Right ventricle myocardium inferior (tissue), 1 donor: ENCODE data around the gene NPC1L1. TPM values are rescaled to one million over a fixed set of nuclear protein-coding genes. Genes with fewer than 3 reads are reported as not detected.
A peak's percentile ranks its signal among the peaks of the same experiment; 100 is the strongest.

Experiments used
- ATAC-seq: fragments of 200-7000 bp; cut with Tn5 transposase; one replicate; pipeline ENCODE4 v1.9.1; 2020; ENCODE audit warnings: mild to moderate bottlenecking, moderate library complexity
- DNase-seq: peaks from one replicate; pipeline ENCODE4 v3.0.0; 2021; ENCODE audit errors: missing footprints
- intact Hi-C: fragments of 100-400 bp; cut with DNase I; formaldehyde crosslinking; loops from one replicate; pipeline ENCODE4 v1.11.0; 2022
- long read RNA-seq: library from polyadenylated mRNA; unstranded; transcript quantifications from one replicate; pipeline ENCODE4 v2.0.0, GENCODE V29; 2021
- total RNA-seq: library from RNA; stranded (reverse); fragmentation: NEBNext Ultra II Directional; extraction: Animal tissue kit (Norgen Biotek cat#: 25700); gene quantifications from one replicate; pipeline ENCODE4 v1.2.1, GENCODE V29; 2021
- donor health status: DM: no; HTN: yes; CAD: no; lungs with severe emphysema.

NPC1L1 gene, protein sequence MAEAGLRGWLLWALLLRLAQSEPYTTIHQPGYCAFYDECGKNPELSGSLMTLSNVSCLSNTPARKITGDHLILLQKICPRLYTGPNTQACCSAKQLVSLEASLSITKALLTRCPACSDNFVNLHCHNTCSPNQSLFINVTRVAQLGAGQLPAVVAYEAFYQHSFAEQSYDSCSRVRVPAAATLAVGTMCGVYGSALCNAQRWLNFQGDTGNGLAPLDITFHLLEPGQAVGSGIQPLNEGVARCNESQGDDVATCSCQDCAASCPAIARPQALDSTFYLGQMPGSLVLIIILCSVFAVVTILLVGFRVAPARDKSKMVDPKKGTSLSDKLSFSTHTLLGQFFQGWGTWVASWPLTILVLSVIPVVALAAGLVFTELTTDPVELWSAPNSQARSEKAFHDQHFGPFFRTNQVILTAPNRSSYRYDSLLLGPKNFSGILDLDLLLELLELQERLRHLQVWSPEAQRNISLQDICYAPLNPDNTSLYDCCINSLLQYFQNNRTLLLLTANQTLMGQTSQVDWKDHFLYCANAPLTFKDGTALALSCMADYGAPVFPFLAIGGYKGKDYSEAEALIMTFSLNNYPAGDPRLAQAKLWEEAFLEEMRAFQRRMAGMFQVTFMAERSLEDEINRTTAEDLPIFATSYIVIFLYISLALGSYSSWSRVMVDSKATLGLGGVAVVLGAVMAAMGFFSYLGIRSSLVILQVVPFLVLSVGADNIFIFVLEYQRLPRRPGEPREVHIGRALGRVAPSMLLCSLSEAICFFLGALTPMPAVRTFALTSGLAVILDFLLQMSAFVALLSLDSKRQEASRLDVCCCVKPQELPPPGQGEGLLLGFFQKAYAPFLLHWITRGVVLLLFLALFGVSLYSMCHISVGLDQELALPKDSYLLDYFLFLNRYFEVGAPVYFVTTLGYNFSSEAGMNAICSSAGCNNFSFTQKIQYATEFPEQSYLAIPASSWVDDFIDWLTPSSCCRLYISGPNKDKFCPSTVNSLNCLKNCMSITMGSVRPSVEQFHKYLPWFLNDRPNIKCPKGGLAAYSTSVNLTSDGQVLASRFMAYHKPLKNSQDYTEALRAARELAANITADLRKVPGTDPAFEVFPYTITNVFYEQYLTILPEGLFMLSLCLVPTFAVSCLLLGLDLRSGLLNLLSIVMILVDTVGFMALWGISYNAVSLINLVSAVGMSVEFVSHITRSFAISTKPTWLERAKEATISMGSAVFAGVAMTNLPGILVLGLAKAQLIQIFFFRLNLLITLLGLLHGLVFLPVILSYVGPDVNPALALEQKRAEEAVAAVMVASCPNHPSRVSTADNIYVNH (N-terminal part only)
- total RNA-seq = 0.05 TPM
- long read RNA-seq = 0 reads

DNA sequence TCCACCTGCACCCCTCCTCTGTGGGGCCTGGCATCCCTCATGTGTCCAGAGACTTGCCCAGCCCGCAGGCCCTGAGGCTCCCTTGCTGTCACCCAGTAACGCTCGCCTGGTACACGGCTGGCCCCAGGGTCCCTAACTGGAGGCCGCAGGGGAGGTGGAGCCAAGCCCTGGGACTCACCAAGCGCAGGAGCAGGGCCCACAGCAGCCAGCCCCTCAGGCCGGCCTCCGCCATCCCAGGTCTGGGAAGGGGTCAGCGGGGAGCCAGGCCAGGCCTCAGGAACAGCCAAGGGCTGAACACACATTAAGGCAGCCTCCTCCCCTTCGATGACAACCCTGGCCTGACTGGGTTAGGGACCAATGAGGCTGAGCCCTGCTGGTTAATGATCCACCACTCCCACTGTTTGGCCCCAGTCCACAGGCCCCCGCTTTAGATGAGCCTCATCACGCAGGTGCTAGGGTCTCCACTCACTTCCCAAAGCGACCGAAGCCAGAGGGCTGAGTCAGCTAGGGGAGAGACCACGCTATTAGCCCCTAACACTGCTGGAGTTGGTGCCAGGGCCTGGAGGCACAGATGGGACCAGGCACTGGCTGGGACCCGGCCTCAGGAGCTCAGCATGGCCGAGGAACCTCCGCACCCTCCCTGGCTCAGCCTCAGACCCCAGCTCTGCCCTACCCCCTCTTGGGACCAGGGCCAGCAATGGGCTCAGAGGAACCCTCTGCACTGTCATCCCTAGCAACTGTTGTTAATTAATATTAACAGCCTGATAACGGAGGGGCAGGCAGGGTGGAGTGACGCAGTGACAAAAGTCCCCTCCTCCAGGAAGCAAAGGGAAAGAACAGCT is at the start of gene NPC1L1:
Gene NPC1L1 (minus strand): TSS at position 303 of the 842 bp plus-strand sequence. CDS start 71 bp downstream, at position 232.
- ATAC-seq (no peak), DNase-seq (peak; percentile 63)
- intact Hi-C loops = no loop called here

DNA sequence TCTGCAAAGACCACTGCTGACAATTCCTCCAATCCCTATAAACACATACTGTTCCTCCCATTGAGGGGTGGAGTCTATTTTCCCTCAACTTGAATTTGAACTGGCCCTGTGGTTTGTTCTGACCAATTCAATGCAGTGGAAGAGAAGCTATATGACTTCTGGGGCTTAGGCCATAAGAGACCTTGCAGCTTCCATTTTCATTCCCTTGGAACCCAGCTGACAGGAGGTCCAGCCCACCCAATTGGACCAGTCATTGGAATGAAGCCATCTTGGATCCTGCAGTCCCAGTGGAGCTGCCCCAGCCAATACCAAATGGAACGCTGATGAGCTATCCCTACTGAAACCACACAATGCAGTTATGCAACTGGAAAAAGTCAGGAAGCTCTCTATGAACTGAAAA is 49.8 kb upstream of the NPC1L1 start:
- ATAC-seq = no peak
- intact Hi-C loops = no loop called here
- no peak for DNase-seq

DNA sequence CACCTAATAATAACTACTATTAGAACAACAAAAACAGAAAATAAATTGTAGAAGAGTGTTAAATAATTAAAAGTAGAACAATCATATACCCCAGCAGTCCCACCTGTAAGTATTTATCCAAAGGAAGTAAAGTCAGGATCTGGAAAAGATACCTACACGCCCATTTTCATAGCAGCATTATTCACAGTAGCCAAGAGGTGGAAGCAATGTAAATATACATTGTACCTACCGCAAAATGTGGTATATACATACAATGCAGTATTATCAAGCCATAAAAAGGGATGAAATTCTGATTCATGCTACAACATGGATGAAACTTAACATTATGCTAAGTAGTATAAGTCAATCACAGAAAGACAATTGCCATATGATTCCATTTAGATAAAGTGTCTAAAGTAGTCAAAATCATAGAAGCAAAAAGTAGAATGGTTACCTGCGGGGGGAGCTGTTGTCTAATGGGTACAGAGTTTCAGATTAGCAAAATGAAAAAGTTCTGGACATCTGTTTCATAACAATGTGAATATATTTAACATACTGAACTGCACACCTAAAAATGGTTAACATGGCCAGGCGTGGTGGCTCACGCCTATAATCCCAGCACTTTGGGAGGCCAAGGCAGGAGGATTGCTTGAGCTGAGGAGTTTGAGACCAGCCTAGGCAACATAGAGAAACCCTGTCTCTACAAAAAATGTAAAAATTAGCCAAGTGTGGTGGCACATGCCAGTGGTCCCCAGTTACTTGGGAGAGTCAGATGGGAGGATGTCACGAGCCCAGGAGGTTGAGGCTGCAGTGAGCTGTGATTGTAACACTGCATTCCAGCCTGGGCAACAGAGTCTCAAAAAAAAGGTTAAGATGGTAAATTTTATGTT is 46.9 kb upstream of the NPC1L1 start:
- intact Hi-C loops = loop anchor here (2.0 to 10.0 kb wide), 3 partner anchors 259 to 397 kb away; no protein-coding TSS in a partner anchor
- DNase-seq = no peak
- ATAC-seq = peak; percentile 51

DNA sequence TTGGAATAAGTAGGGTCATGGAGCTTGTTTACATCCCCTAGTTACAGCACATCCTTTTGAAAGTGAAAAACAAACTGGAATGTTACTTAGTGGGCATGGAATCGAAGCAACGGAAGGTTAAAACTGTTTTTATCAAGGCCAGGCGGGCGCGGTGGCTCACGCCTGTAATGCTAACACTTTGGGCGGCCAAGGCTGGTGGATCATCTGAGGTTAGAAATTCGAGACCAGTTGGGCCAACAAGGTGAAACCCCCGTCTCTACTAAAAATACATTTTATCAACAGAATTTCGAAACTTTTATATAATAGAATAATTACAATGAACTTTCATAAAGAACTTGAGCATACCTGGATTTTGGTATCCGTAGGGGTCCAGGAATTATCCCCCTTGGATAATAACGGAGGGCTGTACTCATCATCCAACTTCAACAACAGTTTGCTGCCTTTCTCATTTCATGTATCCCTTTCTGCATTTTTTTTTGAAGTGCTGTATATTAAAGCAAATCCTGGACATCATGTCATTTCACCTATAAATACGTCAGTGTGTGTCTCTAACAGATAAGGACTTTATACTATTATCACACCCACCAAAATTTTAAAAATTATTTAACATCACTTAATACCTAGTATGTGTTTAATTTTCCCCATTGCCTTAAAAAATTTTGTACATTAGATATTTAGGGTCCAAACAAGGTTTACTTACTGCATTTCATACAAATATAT is 42.2 kb upstream of the NPC1L1 start:
- DNase-seq (no peak), ATAC-seq (no peak)
- intact Hi-C loops = loop anchor here (10.0 kb wide), 1 partner anchor 401 kb away; no protein-coding TSS in a partner anchor

DNA sequence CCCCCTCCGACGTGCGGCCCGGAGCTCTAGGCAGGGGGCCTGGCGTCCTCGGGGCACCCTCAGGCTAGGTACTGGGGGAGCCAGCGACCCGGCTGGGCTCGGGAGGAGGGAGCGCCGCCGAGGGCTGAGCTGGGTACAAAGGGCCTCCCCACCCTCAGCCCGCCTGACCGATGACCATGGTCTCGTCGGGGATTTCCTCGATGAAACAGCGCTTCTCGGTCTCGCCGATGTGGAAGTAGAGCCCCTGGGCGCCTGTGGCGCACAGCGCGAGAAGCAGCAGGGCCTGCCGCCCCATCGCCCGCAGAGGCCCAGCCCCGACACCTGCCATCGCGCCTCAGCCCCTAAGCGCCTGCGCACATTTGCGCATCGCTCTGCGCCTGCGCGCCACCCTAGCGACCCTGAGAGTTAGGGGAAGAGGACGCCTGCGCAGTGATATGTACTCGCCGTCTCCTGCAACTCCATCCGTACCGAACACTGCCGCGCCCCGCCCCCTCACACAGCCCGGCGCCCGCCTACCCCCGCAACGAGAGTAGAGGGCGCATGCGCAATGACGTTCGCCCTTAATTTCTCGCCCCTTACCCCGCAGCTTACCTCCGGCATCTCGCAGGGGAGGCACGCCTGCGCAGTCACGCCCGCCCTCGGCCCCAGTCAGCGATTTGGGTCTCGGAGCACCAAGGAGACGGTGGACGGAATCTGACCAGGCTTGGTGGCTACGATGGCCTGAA is 40.9 kb upstream of the NPC1L1 start, which contains the start of gene TMED4:
Gene TMED4 (minus strand): TSS at position 353 of the 725 bp plus-strand sequence. CDS start 25 bp downstream, at position 328.
- ATAC-seq = peak; percentile 99
- intact Hi-C loops = loop anchor here (1.0 to 10.0 kb wide), 2 partner anchors 215 to 403 kb away; no protein-coding TSS in a partner anchor
- peak; percentile 100 for DNase-seq

DNA sequence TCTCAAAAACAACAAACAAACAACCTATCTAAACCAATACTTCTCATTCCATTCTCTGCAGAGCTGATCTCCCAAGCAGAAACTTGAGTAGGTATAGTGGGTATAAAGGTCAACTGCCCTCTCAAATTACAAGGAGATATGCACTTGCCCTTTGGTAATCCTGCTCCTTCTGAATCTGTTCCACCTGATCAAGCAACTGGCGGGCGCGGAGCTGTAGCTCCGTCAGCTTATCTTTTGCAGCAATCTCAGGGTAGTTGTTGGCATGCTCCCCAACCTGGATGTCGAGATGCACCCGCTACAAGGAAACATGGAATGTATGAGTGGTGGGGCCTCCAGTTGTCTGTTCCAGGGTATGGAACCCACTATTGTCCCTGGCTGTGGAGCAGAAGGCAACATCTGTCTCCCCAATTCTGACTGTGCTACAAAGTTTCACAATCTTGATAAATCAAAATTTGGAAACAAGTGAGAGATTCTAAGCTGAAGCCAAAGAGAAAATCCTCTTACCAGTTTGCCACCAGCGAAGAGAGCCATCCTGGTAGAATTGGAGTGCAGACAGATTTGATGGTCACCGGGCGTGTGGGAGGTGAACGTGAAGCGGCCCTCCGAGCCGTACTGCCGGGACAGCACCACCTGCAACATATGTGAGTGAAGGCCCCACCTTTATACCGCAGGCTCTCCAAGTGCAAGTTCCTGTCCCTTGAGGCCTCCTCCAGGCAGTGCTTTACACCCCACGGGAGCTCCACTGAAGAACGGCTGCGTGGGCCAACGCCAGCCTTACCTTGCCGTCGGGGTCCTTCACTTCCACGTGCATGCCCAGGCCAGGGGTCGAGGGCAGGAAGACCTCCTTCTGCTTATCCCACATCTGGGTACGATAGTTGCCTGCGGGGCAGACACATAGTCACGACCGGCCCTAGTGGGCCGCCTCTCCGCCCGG is 40.1 kb upstream of the NPC1L1 start:
- no peak for DNase-seq
- peak; percentile 0 for ATAC-seq
- intact Hi-C loops = loop anchor here (10.0 kb wide), 1 partner anchor 404 kb away; no protein-coding TSS in a partner anchor

DNA sequence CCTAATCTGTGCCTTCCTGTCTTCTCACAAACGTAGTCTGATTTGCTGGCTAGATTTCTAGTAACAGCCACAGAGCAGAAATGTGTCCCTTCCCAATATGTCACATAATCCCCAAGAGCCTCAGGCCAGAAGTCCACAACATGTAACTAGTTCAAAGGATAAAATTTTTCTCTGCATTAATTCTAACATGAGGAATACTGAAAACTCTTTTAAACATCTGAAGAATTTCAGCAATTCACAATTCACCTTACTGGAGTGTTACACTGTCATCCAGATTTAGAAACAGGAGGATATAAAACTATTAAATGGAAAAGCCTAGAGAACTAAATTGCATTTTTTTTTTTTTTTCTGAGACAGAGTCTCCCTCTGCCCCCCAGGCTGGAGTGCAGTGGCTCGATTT is 35.1 kb upstream of the NPC1L1 start:
- ATAC-seq (no peak), DNase-seq (no peak)
- intact Hi-C loops = loop anchor here (10.0 kb wide), 1 partner anchor 539 kb away; the partner anchor contains the start of gene TBRG4

DNA sequence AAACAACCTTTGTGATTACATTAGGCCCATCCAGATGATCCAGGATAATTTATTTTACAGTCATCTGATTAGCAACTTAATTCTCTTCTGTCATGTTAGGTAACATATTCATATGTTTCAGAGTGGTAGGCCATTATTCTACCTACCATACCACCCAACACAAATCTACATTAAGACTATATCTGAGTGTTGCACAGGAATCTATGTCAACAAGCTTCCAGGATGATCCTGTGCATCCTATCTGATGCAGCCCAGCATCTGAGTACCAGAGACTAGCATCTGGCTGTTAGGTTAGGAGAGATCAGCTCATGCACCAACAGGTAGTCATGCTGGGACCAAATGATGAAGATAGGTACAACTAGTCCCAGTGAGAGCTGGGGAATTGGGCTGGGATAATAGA is 33.9 kb upstream of the NPC1L1 start:
- ATAC-seq (no peak), DNase-seq (no peak)
- intact Hi-C loops = loop anchor here (10.0 kb wide), 1 partner anchor 540 kb away; the partner anchor contains the start of gene TBRG4

DNA sequence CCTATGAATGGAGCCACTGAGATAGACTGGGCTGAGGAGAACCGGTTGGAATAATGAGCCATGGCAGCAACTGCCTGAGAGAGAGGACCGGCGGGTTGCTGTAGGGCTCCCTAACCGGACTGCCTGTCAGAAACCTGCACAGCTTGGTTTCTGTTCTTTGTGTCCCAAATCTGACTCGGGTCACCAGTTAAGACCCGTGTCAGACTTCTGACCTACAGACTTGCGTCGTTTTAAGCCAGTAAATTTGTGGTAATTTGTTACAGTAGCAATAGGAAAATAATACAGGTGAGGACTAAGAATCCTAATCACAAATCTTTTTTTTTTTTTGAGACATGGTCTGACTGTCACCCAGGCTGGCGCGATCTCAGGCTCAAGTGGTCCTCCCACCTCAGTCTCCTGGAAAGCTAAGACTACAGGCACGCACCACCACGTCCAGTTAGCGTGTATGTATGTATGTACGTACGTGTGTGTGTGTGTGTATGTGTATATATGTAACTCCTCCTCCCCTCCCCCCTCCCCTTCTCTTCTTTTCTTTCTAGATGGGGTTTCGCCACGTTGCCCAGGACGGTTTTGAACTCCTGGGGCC is 33.2 kb upstream of the NPC1L1 start:
- ATAC-seq (no peak), DNase-seq (no peak)
- intact Hi-C loops = loop anchor here (10.0 kb wide), 1 partner anchor 540 kb away; the partner anchor contains the start of gene TBRG4

DNA sequence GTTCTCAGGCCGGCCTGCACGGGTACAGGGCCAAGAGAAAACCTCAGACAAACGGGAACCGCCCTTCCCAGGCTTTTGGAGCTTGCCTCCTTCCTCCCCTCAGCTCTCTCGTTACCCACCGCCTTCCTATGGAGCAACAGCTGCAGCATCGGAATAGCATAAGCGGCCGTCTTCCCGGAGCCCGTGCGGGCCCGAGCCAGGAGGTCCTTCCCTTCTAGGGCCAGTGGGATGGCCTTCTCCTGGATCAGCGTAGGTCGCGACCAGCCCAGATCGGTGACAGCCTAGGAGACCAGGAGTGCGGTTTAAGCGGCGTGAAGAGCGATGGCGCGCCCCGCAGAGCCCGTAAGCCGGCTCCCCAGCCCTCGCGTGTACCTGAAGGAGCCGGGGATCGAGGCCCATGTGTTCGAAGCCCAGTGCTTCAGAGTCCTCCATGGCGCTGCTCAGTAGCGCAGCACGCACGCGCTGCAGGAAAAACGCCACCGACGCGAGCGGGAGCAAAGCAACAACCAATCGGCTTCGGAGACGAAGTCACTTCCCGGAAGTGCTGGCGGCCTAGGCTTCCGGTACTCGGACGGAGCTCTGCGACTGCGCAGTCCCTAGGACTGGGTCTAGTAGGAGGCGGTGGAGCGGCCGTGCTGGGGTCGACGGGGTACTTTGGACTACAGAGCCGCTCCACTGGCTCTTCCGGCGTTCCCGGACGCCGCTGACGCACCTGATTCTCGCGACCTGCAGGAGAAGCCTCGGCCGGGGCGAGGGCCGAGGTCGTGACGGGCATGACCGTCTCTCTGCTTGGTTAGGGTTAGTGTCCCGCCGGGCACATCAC is 32.5 kb upstream of the NPC1L1 start, which contains the start of gene DDX56:
Gene DDX56 (minus strand): TSS at position 445 of the 823 bp plus-strand sequence. CDS start 13 bp downstream, at position 432.
- ATAC-seq (peak; percentile 98), DNase-seq (peak; percentile 98)
- intact Hi-C loops = loop anchor here (10.0 kb wide), 1 partner anchor 541 kb away; the partner anchor contains the start of gene TBRG4

DNA sequence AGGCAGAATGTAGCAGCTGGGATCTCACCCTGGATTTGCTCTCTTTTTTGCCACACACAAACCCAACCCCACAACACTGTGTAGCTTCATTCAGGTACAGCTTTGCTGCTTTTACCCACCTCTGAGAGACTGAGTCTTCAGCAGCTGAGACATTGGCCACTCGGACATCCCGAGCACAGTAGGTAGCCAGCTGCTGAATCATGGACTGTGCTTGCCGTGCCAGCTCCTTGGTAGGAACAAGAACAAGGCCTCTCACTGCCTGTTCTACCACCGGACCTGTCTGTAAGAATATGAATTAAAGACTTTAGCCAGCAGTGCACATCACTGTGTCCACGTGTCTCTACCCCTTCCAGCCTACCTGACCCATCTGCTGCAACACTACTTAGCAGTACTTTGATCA is 31.6 kb upstream of the NPC1L1 start:
- ATAC-seq (no peak), DNase-seq (no peak)
- intact Hi-C loops = loop anchor here (10.0 kb wide), 1 partner anchor 542 kb away; the partner anchor contains the start of gene TBRG4

DNA sequence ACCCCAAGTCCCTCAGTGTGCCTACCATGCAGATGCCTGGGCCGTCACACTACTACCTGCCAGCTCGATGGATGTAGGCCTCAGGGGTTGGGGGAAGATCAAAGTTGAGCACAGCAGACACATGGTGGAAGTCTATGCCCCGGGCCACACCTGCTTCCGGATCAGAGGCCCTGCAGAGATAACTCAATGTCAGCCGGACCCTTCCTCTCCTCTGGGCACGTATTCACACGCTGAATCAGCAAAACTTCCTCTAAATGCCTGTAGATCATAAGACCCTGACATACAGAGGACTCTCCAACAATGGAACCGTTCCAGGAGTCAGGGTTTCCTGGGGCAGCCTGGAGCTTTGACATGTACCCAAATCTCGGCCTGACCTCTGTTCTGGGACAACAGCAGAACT is 28.8 kb upstream of the NPC1L1 start:
- ATAC-seq (no peak), DNase-seq (no peak)
- intact Hi-C loops = loop anchor here (5.0 to 10.0 kb wide), 4 partner anchors 78 to 545 kb away; partner anchors contain the start of genes NUDCD3 and TBRG4
